Neural progenitor cell (in vitro differentiated cells): ENCODE results near the gene CADPS. TPM values are rescaled to one million over a fixed set of nuclear protein-coding genes. Genes with fewer than 3 reads are reported as not detected.

Source experiments
- DNase-seq: peaks from one replicate; pipeline ENCODE4 v3.0.0-alpha.2; 2016; ENCODE audit warnings: low spot score
- H2AFZ ChIP-seq: fragments of 200-600 bp; sonication (generic); replicated peaks from 2 replicates; pipeline ENCODE4 v1.6.1; 2016; ENCODE audit warnings: antibody characterized with exemption
- H3F3A ChIP-seq: fragments of 200-600 bp; sonication (generic); 2 replicates; pipeline ENCODE4 v1.6.1; 2016; ENCODE audit warnings: antibody characterized with exemption, low read depth
- H3K27ac ChIP-seq: fragments of 200-600 bp; sonication (generic); 2 replicates; pipeline ENCODE4 v1.5.1; 2016; ENCODE audit warnings: mild to moderate bottlenecking
- H3K27me3 ChIP-seq: fragments of 200-600 bp; sonication (generic); 2 replicates; pipeline ENCODE4 v1.6.1; 2016; ENCODE audit warnings: mild to moderate bottlenecking, moderate library complexity
- H3K36me3 ChIP-seq: fragments of 200-600 bp; sonication (generic); 2 replicates; pipeline ENCODE4 v1.5.1; 2016
- H3K4me1 ChIP-seq: fragments of 200-600 bp; sonication (generic); 2 replicates; pipeline ENCODE4 v1.6.1; 2016; ENCODE audit warnings: mixed run types
- H3K4me2 ChIP-seq: fragments of 200-600 bp; sonication (generic); 2 replicates; pipeline ENCODE4 v1.6.1; 2016
- H3K4me3 ChIP-seq: fragments of 200-600 bp; sonication (generic); 2 replicates; pipeline ENCODE4 v1.5.1; 2016
- H3K79me2 ChIP-seq: fragments of 200-600 bp; sonication (generic); 2 replicates; pipeline ENCODE4 v1.6.1; 2016; ENCODE audit warnings: low read depth
- H3K9ac ChIP-seq: fragments of 200-600 bp; sonication (generic); 2 replicates; pipeline ENCODE4 v1.6.1; 2016
- H3K9me3 ChIP-seq: fragments of 200-600 bp; sonication (generic); 2 replicates; pipeline ENCODE4 v1.5.1; 2016; ENCODE audit warnings: low read depth
- H4K20me1 ChIP-seq: fragments of 200-600 bp; sonication (generic); 2 replicates; pipeline ENCODE4 v1.6.1; 2016; ENCODE audit warnings: low read depth
- H3K27ac Mint-ChIP-seq: 3 replicates; pipeline ENCODE4 v1.8.0; 2021; ENCODE audit warnings: mixed read lengths
- H3K27me3 Mint-ChIP-seq: 2 replicates; pipeline ENCODE4 v1.8.0; 2022; ENCODE audit warnings: low read depth, mild to moderate bottlenecking, inconsistent platforms, moderate library complexity, mixed read lengths; ENCODE audit not compliant: insufficient read depth
- H3K36me3 Mint-ChIP-seq: 3 replicates; pipeline ENCODE4 v1.8.0; 2021; ENCODE audit warnings: mixed read lengths
- H3K4me1 Mint-ChIP-seq: 3 replicates; pipeline ENCODE4 v1.8.0; 2021; ENCODE audit warnings: mixed read lengths
- H3K4me3 Mint-ChIP-seq: 3 replicates; pipeline ENCODE4 v1.8.0; 2021; ENCODE audit warnings: mild to moderate bottlenecking, moderate library complexity, mixed read lengths
- H3K9me3 Mint-ChIP-seq: 3 replicates; pipeline ENCODE4 v1.8.0; 2020; ENCODE audit warnings: mixed read lengths
- EZH2 ChIP-seq: fragments of 200-600 bp; sonication (generic); IDR thresholded peaks from 2 replicates; pipeline ENCODE4 v1.6.1; 2017; ENCODE audit warnings: antibody characterized with exemption, mild to moderate bottlenecking, moderate library complexity
- EZH2phosphoT487 ChIP-seq: fragments of 200-600 bp; sonication (generic); IDR thresholded peaks from 2 replicates; pipeline ENCODE4 v1.6.1; 2017; ENCODE audit warnings: antibody characterized with exemption
- total RNA-seq: library from RNA; depleted of rRNA; stranded (reverse); fragments of >200 nt; gene quantifications from 2 replicates; pipeline ENCODE4 v1.2.3, GENCODE V29; 2015; ENCODE audit warnings: low replicate concordance
- TF ChIP-seq, protein P1 (sequence below): fragments of 200-600 bp; sonication (generic); IDR thresholded peaks from 2 replicates; pipeline ENCODE4 v1.5.1; 2017; ENCODE audit warnings: antibody characterized with exemption, mild to moderate bottlenecking

CADPS gene
- total RNA-seq, 1 donor from 2014 or later: 17.3 TPM

DNA sequence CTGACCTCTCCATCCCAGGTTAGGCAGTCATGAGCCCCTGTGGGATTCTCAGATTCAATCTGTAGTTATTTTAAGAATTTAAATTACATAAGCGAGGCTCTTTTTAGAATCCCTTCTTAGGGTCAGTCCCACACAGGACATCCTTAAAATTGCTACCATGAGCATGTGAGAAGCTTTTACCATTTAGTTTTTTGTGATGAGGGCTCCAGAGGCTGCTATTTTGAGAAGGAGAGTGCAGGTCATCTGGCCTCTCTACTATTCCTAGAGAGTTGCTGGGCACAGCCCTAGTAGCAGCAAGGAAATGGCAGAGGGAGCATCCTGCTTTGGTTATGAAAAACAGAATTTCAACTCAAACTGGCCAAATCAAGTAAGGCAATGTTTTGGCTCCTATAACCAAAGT, 13.6 kb upstream of the CADPS start:
- Histone ChIP-seq H3K9me3 (no peaks in the 10 kb centered on the region), H3K27me3 (no peaks in the 10 kb centered on the region), H3K4me2 (no peak overlapping the region), H3K9ac (no peak overlapping the region), H3K4me3 (no peak overlapping the region), H2AFZ (peak overlapping the region; percentile 55), H4K20me1 (no peaks in the 10 kb centered on the region), H3K79me2 (no peaks in the 10 kb centered on the region), H3K4me1 (peaks cover 16% of the 10 kb centered on the region), H3K36me3 (no peaks in the 10 kb centered on the region), H3K27ac (no peak overlapping the region), H3F3A (no peaks in the 10 kb centered on the region)
- peaks cover 19% of the 10 kb centered on the region for H3K4me1 Mint-ChIP-seq
- no peaks in the 10 kb centered on the region for H3K9me3 Mint-ChIP-seq
- no peak overlapping the region for H3K4me3 Mint-ChIP-seq
- H3K27ac Mint-ChIP-seq: no peak overlapping the region
- H3K36me3 Mint-ChIP-seq: no peaks in the 10 kb centered on the region
- DNase-seq: no peak
- H3K27me3 Mint-ChIP-seq: peaks cover 6% of the 10 kb centered on the region
- TF ChIP-seq EZH2phosphoT487 (no peak), EZH2 (no peak)
- TF ChIP-seq, protein P1, sequence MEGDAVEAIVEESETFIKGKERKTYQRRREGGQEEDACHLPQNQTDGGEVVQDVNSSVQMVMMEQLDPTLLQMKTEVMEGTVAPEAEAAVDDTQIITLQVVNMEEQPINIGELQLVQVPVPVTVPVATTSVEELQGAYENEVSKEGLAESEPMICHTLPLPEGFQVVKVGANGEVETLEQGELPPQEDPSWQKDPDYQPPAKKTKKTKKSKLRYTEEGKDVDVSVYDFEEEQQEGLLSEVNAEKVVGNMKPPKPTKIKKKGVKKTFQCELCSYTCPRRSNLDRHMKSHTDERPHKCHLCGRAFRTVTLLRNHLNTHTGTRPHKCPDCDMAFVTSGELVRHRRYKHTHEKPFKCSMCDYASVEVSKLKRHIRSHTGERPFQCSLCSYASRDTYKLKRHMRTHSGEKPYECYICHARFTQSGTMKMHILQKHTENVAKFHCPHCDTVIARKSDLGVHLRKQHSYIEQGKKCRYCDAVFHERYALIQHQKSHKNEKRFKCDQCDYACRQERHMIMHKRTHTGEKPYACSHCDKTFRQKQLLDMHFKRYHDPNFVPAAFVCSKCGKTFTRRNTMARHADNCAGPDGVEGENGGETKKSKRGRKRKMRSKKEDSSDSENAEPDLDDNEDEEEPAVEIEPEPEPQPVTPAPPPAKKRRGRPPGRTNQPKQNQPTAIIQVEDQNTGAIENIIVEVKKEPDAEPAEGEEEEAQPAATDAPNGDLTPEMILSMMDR: no peak

- Histone ChIP-seq H3F3A (no peaks in the 10 kb centered on the region), H3K27ac (no peak overlapping the region), H2AFZ (peak overlapping the region; percentile 79), H3K79me2 (no peaks in the 10 kb centered on the region), H4K20me1 (no peaks in the 10 kb centered on the region), H3K36me3 (no peaks in the 10 kb centered on the region), H3K4me1 (peaks cover 22% of the 10 kb centered on the region), H3K4me3 (no peak overlapping the region), H3K9ac (no peak overlapping the region), H3K9me3 (no peaks in the 10 kb centered on the region), H3K4me2 (peak overlapping the region; percentile 38), H3K27me3 (no peaks in the 10 kb centered on the region)
- H3K4me1 Mint-ChIP-seq: peaks cover 21% of the 10 kb centered on the region
- no peak for TF ChIP-seq EZH2phosphoT487
- TF ChIP-seq EZH2: no peak
- TF ChIP-seq, protein P1: no peak
- DNase-seq: peak; percentile 48
- peaks cover 6% of the 10 kb centered on the region for H3K27me3 Mint-ChIP-seq
- no peak overlapping the region for H3K4me3 Mint-ChIP-seq
- H3K27ac Mint-ChIP-seq: no peak overlapping the region
- H3K9me3 Mint-ChIP-seq: no peaks in the 10 kb centered on the region
- H3K36me3 Mint-ChIP-seq: no peaks in the 10 kb centered on the region
Observed at GRCh38 chr3:62888180-62888579, 13.0 kb upstream of the CADPS start.

DNA sequence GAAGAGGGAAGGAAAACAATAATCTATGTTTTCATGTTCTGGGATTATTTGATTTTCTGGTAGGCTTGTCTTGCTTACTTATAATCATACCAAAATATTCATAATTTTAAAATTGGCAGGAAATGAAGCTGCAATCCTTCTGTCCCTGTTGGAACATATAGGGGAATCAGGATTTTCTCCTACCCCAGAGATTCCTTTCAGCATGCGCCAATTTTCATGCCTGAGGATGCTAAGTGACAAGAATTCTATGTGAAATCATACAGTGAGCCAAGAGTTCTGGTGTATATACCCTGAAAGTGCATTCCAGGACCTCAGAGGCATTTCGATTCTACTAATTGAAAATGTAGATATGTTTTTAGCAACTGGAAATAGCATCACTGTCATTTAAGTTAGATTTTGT, 9.9 kb upstream of the CADPS start:
- no peak overlapping the region for H3K27ac ChIP-seq
- peak overlapping the region; percentile 29 for H3K4me2 ChIP-seq
- Mint-ChIP-seq H3K27me3 (peaks cover 6% of the 10 kb centered on the region), H3K36me3 (no peaks in the 10 kb centered on the region), H3K27ac (no peak overlapping the region), H3K4me1 (peaks cover 21% of the 10 kb centered on the region), H3K4me3 (no peak overlapping the region), H3K9me3 (no peaks in the 10 kb centered on the region)
- peaks cover 22% of the 10 kb centered on the region for H3K4me1 ChIP-seq
- no peak for TF ChIP-seq EZH2phosphoT487
- TF ChIP-seq, protein P1: no peak
- TF ChIP-seq EZH2: no peak
- no peak for DNase-seq
- no peaks in the 10 kb centered on the region for H3K27me3 ChIP-seq
- no peak overlapping the region for H2AFZ ChIP-seq
- H3K4me3 ChIP-seq: no peak overlapping the region
- H3F3A ChIP-seq: no peaks in the 10 kb centered on the region
- no peak overlapping the region for H3K9ac ChIP-seq
- H4K20me1 ChIP-seq: no peaks in the 10 kb centered on the region
- H3K9me3 ChIP-seq: no peaks in the 10 kb centered on the region
- H3K36me3 ChIP-seq: no peaks in the 10 kb centered on the region
- H3K79me2 ChIP-seq: no peaks in the 10 kb centered on the region
